Globus pallidus (tissue), 1 donor: ENCODE measurements around the gene ASIC2.
"Not testable (repeated sequence)": the region's sequence is repeated elsewhere in the genome, so short reads cannot be mapped to it uniquely, and the experiment has no call there.

ENCODE experiments used
- DNase-seq: peaks from one replicate; pipeline ENCODE4 v3.0.0-alpha.2; 2015; ENCODE audit warnings: low spot score

The ASIC2 gene

DNA sequence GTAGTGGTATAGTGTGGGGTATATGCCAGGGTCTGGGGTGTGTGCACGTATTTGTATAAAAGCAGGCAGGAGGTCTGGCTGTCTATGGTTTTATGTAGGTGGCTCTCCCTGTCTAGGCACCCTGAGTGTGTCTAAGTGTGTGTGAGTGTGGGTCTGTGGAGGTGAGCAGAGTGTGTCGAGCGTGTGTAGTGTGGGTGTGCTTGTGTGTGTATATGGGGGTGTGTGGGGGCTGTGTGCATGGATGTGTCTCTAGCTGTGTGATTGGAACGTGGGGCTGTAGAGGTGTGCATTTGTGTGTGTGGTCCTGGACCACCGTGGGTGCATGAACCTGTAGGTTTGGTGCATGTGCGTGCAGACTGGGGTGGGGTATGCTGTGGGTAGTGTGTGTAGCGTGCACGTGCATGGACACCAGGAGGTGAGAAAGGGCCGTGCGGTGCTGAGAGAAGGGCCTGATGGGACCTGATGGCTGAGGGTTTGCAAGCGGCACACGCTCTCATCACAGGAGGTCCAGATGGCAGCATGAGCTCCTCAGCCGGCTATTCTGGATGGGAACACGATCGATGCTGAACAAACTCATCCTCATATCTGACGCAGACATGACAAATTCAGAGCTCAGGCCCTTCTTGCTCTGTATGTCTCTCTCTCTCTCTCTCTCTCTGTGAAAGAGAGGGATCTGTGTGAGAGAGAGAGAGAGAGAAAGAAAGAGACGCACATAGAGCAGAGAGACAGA, 273.8 kb downstream of the ASIC2 start:
- DNase-seq, result no peak

DNA sequence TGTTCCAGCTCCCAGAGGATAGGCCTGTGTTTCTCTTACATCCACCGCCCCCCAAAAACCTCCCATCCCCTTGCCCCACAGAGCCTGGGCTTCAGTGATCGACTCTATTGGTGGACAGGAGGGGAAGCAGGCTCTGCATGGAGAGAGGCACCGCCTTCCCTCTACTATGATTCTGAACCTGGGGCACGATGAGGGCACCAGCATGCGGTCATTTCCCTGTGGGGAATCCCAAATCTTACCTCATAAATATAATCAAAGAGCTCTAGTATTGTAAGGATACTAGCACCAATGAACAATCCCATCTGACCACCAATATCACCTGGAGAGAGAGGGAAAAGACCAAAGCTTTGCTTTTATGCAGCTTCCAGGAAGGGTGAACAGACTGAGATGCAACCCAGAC, 275.7 kb downstream of the ASIC2 start:
- no peak for DNase-seq

DNA sequence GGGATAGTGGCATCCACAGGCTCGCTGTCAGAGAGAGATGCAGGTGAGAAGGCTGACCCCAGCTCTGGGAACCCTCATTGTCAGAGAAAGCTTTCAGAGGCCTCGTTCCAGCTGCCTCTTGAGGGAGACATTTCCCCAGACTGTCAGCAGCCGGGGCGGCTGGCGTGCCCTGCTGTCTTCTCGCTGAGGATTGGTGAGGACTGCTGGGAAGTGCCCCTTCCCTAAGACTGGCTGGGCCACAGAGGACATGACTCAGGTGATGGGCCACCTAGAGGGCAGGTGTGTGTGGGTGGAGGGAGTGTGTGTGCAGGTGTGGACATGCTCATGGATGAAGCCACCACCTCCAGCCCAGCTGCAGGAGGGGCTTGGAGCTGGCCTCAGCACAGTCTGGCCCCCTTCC, 276.2 kb downstream of the ASIC2 start:
- no peak for DNase-seq

DNA sequence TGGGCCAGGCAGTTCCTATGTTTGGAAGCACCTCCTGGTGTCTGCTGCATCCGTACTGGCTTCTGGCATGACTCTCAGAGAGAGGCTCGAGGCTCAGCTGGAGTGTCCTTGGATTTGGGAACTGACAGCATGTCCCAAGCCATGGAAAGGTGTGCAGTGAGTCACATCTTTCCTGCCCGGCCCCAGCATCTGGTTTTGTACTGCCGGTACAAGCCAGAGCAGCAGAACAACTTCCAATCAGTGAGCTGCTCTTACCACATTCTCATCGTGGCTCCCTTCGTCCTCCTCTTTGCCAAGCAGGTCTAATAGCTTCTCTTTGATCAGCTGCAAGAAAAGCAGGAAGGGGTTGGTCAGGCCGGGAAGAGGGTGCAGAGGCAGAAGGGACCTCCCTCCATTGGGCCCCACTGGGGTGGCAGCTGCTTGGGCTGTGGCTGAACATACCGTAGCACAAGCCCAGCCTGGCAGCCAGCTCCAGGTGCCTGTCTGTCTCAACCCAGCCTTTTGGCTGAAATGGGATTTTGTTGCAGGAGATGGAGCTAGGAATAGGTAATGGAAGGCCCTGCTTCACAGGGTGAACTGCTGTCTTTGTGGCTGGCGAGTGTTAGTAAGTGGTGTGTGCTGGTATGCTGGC, 277.3 kb downstream of the ASIC2 start:
- DNase-seq, result no peak

DNA sequence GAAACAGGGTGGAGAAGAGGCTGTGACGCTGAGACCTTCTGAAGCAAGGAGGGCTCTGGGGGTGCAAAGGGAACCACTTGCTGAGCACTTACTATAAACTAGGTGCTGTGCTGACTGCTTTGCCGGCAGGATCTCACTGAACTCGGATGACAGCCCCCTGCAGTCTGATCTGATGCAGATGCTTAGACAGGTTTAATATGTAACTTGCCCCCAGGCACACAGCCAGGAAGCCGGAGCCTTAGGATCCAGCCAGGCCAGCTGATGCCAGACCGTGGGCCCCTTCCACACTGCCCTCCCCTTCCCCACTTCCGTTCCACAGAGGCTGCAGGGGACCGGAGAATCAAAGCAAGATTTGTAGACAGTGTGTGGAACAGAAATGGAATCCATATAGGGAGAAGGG, 278.3 kb downstream of the ASIC2 start:
- no peak for DNase-seq

DNA sequence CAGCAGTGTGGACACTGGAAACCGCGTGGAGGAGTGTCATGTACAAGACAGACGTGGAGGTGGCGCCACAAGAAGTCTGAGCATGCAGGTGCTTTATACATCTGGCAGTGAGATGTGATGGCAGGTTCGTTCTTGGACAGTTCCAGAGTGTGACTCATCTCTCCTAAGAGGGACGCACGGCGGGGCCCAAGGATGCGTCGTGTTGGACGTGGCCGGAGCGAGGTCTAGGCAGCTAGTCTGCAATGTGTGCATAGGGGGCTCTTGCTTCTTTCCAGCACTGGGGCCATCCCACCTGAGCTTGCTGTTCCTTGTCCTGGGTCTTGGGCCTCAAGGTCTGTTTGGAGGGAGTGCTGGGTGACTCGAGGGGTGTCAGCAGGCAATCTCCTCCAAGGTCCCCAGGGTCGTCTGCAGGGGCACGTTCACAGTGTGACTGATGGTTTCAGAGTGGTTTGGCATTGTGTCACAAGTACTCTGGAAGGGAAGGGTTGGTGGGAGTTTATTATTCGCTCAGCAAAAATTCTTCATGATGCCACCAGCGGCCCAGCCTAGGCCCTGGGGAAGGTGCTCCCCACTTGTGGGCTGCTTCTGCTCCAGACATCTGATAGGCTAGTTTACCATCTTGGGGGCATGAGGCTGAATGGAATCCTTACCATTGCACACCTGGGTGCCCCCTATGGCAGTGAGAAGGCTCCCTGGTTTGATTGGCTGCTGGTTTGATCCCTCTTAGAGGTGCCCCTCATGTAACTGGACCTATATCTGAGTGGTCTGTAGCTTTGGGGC, 279.3 kb downstream of the ASIC2 start:
- no peak for DNase-seq

DNA sequence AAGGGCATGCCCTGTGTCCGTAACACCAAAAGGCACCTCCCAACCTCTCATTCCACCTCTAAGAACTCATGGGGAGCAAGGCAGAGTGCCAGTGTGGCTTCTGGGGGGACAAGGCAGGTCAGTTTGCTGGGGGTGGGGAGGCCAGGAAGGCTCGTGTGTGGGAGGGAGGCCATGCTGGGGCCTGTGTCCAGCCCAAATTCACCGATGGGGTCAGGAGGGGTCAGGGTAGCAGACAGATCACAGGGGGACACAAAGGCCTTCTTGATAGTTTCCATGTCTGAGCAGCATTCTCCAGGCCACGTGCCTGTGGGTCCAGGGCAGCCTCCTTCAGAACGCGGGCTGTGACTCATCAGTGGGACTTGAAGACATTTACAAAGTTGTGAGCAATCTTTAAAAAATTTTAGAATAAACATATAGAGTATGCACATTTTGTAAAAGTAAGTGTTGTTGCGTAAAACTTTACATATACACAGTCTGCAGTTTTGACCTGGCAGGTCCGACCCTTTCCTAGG, 280.5 kb downstream of the ASIC2 start:
- DNase-seq, result no peak

DNA sequence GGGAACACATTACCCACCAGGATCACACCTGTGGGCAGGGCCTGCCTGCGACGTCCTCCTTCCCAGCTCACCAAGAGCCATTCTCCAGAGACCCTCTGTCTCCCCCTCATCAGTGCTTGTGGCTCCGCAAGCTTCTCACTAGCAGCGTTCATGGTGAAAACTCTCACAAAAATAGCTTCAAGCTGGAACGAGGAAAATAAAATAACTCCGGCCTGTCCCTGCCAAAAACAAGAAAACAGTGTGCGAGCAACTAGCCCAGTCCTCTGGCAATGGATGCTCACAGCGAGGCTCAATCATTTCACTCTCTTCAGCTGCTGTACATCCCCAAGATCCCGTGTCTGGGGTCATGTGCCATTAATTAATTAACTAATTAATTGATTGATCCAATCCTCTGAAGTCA, 283.5 kb downstream of the ASIC2 start:
- no peak for DNase-seq

DNA sequence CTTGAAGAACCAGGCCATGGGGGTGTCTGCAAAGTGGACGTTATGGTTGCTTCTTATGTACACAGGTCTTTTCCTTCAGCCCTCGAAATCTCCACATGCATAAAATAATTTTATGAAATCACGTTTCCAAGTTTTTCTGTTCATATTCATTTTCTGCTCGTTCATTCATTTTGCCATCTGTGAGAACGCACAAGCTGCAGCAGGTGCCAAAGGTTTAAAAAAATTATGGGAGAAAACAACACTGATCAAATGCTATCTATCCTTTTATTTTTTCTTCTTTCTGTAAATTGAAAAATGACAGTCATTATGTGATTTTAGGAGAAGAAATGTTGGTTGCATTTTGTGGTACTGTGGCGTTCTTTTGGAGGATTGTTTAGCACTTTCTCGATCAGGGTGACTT, 285.9 kb downstream of the ASIC2 start:
- no peak for DNase-seq

DNA sequence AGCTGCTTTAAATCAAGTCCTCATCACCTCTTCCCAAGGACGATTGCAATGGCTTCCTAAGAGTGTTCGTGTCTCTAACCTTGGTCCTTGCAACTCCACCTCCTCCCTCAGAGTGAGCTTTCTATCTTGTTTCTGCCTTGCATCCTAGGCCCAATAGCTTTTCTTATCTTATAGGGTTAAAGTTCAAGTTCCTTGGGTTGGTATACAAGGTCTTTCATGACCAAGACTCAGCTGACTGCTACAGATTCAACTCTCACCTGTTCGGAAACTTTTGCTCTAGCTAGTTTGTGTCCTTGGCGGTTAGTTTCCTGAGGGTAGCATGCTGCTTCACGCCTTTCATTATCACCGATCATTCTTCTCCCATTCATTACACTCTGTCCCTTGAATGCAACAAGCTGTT, 290.8 kb downstream of the ASIC2 start:
- DNase-seq, result no peak

DNA sequence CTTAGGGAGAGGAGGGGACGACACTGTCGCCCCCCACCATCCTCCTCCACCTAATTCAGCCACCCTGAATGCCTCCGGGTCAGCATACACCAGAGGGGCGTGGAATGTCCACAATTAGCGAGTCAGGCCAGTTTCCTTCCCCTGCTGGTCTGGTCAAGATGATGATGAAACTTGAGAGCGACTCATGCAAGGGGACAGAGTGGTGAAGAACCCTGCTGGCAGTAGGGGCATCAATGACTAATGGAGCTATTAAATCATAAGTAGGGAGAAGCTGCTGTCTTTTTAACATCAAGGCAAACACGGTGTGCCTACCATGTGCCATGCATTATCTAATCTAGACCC, 294.2 kb downstream of the ASIC2 start:
- DNase-seq, result no peak

DNA sequence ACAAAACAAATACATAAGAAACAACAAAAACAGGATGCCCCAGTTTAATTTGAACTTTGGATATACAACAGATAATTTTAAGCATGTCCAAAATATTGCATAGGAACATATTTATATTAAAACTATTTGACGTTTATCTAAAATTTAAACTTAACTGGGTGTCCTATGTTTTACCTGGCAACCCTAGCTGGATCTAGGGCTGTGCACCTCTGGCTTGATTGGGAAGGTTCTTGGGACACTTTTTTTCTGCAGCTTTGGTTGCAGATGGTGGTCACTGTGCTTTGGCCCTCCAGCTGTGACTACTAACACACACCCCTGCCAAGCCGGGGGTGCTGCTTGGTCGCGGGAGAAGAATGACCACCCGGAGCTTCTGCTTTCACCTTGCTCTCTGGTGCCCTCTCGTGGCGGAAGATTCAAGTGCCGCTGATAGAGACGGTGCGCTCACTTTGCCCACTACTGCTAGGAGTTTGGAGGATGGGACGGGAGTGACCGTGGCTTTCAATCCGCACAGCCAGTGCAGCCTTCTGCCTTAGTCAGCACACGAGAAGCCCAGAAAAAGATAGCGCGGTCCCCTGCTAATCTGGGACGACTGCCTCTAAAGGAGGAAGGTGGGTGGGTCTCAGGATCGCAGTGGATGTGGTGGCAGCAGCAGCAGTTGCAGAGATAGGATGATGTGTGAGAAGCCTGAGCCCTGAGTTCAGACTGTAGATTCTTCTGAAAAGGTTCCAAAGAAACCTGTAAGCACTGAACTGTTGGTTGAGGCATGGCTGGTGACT, 294.8 kb downstream of the ASIC2 start:
- DNase-seq, result peak; percentile 48

DNA sequence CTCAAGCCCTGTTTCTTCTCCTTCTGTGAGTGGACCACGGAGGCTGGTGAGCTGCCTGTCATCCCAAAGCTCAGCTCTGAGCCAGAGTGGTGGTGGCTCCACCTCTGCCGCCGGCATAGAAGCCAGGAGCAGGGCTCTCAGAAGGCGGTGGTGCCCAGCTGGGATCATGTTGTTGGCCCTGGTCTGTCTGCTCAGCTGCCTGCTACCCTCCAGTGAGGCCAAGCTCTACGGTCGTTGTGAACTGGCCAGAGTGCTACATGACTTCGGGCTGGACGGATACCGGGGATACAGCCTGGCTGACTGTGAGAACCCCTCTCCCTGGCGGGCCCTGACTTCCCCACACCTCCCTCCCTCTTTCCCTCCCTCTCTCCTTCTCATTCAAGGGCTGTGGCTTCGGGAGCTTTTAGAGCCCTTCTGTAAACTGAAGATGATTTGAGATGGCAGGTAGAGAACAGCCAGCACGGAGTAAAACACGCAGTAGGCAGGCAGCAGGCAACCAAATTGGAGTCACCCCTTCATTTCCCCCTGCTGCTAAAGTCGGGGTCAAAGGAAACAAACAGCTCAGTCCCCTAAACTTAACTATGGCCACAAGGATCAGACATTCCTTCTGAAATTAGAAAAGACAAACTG, 297.6 kb downstream of the ASIC2 start:
- DNase-seq, result no peak

DNA sequence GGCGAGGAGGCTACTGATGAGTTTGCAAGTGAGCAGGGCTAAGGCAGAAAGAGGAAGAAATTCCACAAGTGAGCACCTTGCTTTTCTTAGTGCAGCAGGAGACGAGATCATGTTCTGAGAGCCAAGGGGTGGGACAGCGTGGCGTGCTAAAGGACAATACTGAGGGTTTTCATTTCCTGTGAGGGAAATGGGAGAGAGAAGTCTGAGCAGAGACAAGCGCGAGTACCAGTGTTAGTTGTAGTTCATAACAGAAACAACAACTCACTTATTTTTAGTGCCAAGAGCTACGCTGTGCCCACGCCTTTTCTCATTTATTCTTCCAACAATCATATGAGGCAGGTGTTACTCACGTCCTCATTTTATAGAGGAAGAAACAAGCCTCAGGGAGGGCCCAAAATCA, 299.1 kb downstream of the ASIC2 start:
- DNase-seq, result no peak

DNA sequence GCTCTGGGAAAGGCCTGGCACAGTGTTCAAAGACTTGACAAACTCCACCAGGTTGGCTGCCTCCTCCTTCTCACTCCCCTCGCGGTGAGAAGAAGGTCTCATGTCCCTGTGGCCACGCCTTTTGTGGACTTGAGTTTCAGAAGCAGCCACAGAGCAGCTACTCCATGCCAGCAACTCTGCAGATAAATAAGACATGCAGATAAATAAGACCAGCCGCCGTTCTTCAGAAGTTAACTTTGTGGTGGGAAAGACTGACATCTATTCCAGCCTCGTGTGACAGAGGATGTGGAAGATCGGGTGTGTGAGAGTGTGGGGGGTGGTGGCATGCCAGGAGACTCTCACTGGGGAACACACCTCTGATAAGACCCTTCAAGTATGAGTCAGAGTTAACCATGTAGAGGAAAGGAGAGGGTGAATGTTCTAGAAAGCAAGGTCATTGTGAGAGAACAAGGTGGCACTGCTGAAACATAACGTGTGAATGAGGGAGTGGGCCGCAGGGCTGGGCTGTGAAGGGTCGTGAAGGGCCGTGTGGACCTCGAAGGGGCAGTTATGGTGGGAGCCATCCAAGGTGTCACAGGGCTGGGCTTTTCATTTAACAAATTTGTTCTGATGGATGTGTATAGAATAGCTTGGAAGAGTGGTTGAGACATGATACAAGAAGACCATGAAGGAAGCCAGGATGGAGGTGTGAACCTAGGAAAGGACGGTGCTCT, 300.6 kb downstream of the ASIC2 start:
- no peak for DNase-seq

DNA sequence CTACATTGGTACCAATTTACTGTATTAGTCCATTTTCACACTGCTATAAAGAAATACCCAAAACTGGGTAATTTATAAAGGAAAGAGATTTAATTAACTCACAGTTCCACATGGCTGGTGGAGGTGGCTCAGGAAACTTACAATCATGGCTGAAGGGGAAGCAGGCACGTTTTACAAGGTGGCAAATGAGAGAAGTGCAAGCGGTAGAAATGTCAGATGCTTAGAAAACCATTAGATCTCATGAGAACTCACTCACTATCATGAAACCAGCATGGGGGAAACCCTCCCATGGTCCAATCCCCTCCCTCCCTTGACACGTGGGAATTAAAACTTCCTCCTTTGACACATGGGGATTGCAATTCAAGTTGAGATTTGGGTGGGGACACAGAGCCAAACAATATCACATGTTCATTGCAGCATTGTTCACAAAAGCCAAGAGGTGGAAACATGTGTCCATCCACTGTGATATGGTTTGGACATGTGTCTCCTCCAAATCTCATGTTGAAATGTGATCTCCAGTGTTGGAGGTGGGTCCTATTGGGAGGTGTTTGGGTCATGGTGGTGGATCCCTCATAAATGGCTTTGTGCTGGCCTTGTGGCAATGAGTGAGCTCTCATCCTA, 304.5 kb downstream of the ASIC2 start:
- DNase-seq, result no peak

DNA sequence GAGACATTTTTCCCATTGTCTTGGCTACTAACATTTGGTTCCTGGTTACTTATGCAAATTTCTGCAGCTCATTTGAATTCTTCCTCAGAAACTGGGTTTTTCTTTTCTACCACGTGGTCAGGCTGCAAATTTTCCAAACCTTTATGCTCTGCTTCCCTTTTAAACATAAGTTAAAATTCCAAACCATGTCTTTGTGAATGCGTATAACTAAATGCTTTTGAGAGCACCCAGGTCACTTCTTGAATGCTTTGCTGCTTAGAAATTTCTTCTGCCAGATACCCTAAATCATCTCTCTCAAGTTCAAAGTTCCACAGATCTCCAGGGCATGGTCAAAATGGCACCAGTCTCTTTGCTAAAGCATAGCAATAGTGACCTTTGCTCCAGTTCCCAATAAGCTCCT, 305.2 kb downstream of the ASIC2 start:
- not testable (repeated sequence) for DNase-seq

DNA sequence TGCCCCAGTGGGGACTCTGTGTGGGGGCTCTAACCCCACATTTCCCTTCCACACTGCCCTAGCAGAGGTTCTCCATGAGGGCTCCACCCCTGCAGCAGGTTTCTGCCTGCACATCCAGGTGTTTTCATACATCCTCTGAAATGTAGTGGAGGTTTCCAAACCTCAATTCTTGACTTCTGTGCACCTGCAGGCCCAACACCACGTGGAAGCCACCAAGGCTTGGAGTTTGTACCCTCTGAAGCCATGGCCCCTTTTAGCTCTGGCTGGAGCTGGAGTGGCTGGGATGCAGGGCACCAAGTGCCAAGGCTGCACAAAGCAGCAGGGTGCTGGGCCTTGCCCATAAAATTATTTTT, 305.7 kb downstream of the ASIC2 start:
- DNase-seq, result not testable (repeated sequence)

DNA sequence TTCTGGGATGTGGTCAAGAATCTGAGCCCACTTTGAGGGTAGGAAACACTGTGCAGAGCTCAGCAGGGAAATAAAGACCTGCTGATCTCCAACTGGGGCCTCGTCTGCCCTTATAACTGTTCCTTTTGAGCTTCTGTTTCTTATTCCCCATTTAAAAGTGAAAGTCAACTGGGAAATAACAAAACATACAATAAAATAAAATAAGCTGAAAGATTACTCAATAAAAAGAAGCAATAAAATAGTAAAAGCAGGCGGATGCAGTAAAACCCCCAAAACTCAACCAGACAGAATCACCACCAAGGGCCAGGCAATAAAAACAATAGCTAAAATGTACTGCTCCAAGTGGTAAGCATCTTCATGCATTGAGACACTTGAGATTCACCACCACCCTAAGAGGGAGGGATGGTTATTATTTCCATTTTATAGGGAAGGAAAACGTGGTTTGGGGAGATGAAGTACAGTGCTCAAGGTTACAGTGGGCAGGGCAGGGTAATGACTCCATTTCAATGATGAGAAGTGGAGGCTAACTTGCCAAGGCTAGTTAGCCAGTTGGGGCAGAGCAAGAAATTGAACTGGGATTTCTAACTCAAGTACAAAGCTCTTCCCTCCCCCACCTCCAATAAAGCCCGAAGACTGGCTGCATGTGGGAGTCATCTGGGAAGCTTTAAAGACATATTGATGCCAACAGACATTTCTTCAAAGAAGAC, 307.9 kb downstream of the ASIC2 start:
- no peak for DNase-seq

DNA sequence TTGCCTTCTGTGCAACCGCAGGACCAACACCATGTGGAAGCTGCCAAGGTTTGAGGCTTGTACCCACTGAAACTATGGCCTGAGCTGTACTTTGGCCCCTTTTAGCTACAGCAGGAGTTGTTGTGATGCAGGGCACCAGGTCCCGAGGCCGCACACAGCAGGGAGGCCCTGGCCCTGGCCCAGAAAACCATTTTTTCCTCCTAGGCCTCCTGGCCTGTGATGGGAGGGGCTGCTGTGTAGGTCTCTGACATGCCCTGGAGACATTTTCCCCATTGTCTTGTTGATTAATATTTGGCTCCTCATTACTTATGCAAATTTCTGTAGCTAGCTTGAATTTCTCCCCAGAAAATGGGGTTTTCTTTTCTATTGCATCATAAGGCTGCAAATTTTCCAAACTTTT, 311.5 kb downstream of the ASIC2 start:
- not testable (repeated sequence) for DNase-seq
